Right forelimb (tissue), 1 donor: Measurements from ENCODE around the gene CXXC4.
A peak's percentile ranks its signal among the peaks of the same experiment; 100 is the strongest.

Experiments
- DNase-seq: peaks from one replicate; pipeline ENCODE4 v3.0.0-alpha.2; 2018

The CXXC4 gene

GRCh38 chr4:104494822-104495559 lies at the start of gene CXXC4:
CXXC4 (minus strand) TSS chr4:104494894; CDS start chr4:104491802, 3,092 bp downstream.
- peak; percentile 89 for DNase-seq

- no peak for DNase-seq
These were observed 38.5 kb upstream of the CXXC4 start for GRCh38 chr4:104533156-104533555.

GRCh38 chr4:104532677-104533076 lies 38.0 kb upstream of the CXXC4 start:
- no peak for DNase-seq

- no peak for DNase-seq
These were observed 36.7 kb upstream of the CXXC4 start for GRCh38 chr4:104531390-104531789.

- no peak for DNase-seq
These were observed 35.7 kb upstream of the CXXC4 start for GRCh38 chr4:104530426-104530825.

GRCh38 chr4:104524591-104524990 lies 29.9 kb upstream of the CXXC4 start:
- no peak for DNase-seq

GRCh38 chr4:104524026-104524425 lies 29.3 kb upstream of the CXXC4 start:
- no peak for DNase-seq

- DNase-seq, result no peak
These were observed 24.9 kb upstream of the CXXC4 start for GRCh38 chr4:104519588-104519987.

GRCh38 chr4:104516884-104517283 lies 22.2 kb upstream of the CXXC4 start:
- DNase-seq, result no peak

- no peak for DNase-seq
These were observed 13.5 kb upstream of the CXXC4 start for GRCh38 chr4:104508224-104508623.

- no peak for DNase-seq
These were observed 12.4 kb upstream of the CXXC4 start for GRCh38 chr4:104507112-104507511.

GRCh38 chr4:104504536-104504935 lies 9.8 kb upstream of the CXXC4 start:
- no peak for DNase-seq

- no peak for DNase-seq
These were observed 7.8 kb upstream of the CXXC4 start for GRCh38 chr4:104502471-104502870.

GRCh38 chr4:104501290-104501689 lies 6.6 kb upstream of the CXXC4 start:
- no peak for DNase-seq

GRCh38 chr4:104500442-104500841 lies 5.7 kb upstream of the CXXC4 start:
- no peak for DNase-seq

- DNase-seq, result no peak
These were observed 509 bp downstream of the CXXC4 start for GRCh38 chr4:104494185-104494584.

- no peak for DNase-seq
These were observed 1.4 kb downstream of the CXXC4 start for GRCh38 chr4:104493081-104493831.

- no peak for DNase-seq
These were observed 2.4 kb downstream of the CXXC4 start for GRCh38 chr4:104492183-104492771.

- peak; percentile 70 for DNase-seq
These were observed 3.1 kb downstream of the CXXC4 start for GRCh38 chr4:104491481-104492182.

- peak; percentile 83 for DNase-seq
These were observed 3.8 kb downstream of the CXXC4 start for GRCh38 chr4:104490770-104491480.

- peak; percentile 49 for DNase-seq
These were observed 4.5 kb downstream of the CXXC4 start for GRCh38 chr4:104490096-104490769.

GRCh38 chr4:104489731-104490095 lies 5.0 kb downstream of the CXXC4 start:
- no peak for DNase-seq
